ENCODE measurements around the gene RBM47. TPM values are rescaled to one million over a fixed set of nuclear protein-coding genes. Genes with fewer than 3 reads are reported as not detected.

RBM47 gene
- total RNA-seq, 1 donor from 2014 or later, result 3.9 TPM

GRCh38 chr4:40502220-40502619 lies 127.4 kb downstream of the RBM47 start:
- intact Hi-C loops (cut with micrococcal nuclease), result no loop called here

- intact Hi-C loops (cut with micrococcal nuclease), result no loop called here
Observed at GRCh38 chr4:40500781-40501180, 128.9 kb downstream of the RBM47 start.

DNA sequence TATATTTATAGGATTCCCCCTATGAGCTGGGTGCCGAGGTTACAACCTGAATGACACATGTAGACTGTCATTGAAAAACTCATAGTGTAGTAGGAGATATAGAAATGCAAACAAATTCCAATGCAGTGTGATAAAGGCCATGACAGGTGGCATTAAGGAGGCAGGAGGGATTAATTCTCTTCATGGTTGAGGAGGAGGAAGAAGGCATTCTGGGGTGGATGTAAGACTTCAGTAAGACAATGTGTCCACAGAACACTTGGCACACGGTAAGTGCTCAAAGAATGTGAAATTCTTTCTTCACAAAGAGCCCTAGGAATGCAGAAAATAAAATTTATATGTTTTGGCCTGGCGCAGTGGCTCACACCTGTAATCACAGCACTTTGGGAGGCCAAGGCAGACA lies 136.5 kb downstream of the RBM47 start:
- intact Hi-C loops (cut with micrococcal nuclease), result no loop called here

DNA sequence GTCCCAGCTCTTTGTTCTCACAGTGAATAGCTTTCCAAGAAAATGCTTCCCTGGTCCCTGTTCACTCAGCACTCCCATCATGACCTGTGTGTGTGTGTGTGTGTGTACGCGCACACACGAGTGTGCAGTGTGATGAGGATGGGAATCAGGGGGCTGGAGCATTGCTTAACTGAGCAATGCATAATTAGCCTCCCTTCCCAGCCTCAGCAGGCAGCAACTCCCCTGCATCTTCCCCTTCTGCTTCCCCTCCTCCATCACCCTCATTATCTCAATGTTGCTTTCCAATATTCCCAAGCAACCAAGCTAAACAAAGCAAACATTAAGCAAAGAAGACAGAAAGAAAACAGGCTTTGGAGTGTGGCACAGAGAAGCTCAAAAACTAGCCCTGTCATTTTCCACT lies 137.0 kb downstream of the RBM47 start:
- intact Hi-C loops (cut with micrococcal nuclease), result no loop called here

- intact Hi-C loops (cut with micrococcal nuclease), result no loop called here
Observed at GRCh38 chr4:40490481-40490880, 139.2 kb downstream of the RBM47 start.

GRCh38 chr4:40489961-40490360 lies 139.7 kb downstream of the RBM47 start:
- intact Hi-C loops (cut with micrococcal nuclease), result no loop called here

DNA sequence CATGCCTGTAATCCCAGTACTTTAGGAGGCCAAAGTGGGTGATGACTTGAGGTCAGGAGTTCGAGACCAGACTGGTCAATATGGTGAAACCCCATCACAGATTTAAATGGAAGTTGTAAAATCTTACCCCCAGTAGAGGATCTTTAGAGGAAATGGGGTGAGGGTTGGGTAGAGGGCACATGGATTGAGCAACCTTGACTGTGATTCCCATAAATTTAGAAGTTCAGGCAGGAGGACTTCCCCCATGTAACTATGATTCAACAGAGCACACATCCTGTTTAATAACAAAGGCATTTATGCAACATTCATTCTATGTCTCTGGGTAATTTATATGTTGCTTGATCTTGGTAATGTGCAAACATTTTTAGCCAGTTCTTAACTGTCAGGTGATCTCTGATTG lies 143.1 kb downstream of the RBM47 start:
- intact Hi-C loops (cut with micrococcal nuclease), result no loop called here

- intact Hi-C loops (cut with micrococcal nuclease), result no loop called here
Observed at GRCh38 chr4:40484346-40485090, 145.1 kb downstream of the RBM47 start.

DNA sequence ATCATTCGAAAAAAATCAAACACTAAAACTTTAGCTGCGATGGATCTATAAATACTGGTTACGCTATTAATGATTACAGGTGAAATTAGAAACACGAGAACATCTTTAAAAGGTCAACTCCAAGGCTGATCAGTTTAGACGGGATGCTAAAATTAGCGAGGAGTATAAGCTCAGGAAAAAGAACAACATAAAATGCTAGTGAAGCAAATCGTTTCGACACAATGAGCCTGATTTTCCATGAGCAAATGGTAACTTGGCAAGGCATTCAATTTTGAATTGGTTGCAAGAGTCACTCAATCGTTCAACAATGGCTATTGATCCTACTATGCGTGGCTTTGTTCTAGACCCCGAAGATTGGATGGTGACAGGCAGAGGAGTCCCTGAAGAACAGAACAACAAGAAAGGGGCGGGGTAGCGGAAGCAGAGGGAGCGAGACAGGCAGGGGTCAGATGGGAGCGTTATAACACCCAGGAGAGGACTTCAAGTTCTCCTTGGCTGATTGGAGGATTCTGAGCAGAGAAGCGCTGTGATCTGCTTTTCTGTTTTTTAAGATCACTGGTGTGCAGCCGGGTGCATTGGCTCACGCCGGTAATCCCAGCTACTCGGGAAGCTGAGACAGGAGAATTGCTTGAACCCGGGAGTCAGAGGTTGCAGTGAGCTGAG lies 146.5 kb downstream of the RBM47 start:
- intact Hi-C loops (cut with micrococcal nuclease), result no loop called here

DNA sequence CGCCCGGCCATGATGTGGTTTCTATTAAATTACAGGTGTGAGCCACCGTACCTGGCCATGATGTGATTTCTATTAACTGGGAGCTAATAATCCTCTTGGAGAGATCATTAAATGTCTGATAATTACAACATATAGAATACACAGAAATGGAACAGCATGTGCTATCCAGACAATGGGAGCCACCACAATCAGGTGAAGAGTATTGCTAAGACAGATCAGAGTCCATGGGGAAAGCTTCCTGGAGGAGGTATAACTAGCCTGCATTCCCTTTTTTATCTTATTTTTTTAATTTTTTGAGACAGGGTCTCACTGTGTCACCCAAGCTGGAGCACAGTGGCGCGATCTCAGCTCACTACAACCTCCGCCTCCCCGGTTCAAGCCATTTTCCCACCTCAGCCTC lies 147.7 kb downstream of the RBM47 start:
- intact Hi-C loops (cut with micrococcal nuclease), result no loop called here

DNA sequence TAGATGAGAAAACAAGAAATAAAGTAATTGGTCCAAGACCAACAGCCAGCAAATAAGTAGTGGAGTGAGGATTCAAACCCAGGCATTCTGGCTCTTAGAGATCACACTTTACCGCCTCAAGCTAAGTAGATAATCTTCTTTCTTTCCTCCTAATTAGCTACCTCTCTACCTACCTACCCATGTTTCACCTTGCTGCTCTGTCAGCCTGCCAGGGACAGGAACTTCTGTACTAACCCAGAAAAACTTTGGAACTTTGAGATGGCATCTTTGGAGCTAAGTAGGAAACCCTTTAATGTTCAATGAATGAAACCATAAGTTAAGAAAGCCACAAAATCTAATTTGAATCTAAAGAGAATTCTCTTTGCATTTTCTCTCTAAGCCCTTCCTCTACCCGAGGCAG lies 149.4 kb downstream of the RBM47 start:
- intact Hi-C loops (cut with micrococcal nuclease), result no loop called here

- intact Hi-C loops (cut with micrococcal nuclease), result no loop called here
Observed at GRCh38 chr4:40479378-40479777, 150.3 kb downstream of the RBM47 start.

DNA sequence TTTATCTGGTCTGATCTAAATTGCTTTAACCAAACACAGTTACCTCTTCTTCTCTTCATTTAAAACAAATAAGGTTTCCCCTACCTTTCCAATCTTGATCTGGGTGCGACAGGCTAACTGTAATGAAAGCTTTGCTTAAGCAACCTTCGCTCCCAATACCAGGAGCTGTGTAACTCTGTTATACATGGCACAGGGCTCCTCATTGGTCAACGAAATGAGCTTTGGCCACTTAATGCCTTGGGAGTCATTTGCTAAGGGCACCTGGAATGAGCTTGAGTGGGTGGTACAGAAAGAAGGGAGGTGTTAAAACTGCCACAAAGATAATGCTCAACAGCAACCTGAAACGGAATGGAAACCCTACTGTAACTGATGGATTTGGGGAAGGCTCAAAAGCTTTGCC lies 154.1 kb downstream of the RBM47 start:
- intact Hi-C loops (cut with micrococcal nuclease), result no loop called here

DNA sequence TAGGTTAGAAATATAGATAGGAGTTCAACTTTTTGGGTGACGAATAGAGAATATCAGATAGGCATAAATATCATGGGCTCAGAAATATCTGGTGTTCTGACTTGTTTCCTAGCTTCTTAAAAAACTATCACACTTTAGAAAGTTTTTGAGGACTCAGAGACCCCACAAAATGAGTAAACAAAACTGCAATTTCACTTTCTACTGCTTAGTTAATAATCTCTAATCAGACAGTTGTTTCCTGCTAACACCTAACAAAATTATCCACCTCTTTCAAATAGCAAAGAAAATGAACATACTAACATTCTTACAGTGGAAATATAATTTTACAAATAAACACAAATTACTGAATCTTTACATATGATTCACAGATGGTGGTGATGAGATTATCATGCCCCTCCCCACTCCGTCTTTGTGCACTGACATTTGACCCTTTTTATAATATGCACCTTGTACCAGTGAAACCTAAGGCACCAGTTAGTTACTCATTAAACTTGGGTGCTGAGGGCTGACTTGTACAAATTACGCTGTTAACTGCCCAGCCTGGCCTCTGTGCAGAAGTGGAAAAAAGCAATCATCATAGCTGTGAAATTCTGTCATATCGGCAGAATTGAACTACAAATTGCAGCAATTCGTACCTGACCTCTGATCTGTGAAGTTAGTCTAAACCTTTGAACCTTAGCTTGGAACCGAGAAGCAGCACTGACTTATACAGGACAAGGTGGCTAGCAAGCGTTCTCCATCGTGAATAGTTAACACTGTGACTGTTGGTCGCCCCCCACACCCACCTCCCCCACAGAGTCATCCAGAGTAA lies 155.9 kb downstream of the RBM47 start:
- intact Hi-C loops (cut with micrococcal nuclease), result no loop called here

- intact Hi-C loops (cut with micrococcal nuclease), result no loop called here
Observed at GRCh38 chr4:40471923-40472322, 157.7 kb downstream of the RBM47 start.

- intact Hi-C loops (cut with micrococcal nuclease), result no loop called here
Observed at GRCh38 chr4:40466789-40467188, 162.9 kb downstream of the RBM47 start.

- intact Hi-C loops (cut with micrococcal nuclease), result no loop called here
Observed at GRCh38 chr4:40462326-40462725, 167.3 kb downstream of the RBM47 start.

DNA sequence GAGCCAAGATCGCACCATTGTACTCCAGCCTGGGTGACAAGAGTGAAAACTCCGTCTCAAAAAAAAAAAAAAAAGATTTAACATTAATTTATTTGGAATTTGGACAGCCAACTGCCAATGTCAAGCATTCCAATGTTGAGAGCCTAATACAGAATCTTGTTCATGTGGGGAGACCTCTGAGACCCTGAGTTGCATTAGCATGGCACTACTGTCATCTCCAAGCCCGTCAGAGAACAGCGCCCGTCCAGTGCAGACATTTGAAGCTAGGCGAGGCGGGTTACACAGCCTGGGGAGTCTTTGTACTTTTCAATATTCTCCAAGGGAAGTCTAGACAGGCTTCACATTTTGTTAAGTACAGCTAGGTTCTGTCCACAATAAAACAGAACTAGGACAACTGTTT lies 167.8 kb downstream of the RBM47 start:
- intact Hi-C loops (cut with micrococcal nuclease), result no loop called here

DNA sequence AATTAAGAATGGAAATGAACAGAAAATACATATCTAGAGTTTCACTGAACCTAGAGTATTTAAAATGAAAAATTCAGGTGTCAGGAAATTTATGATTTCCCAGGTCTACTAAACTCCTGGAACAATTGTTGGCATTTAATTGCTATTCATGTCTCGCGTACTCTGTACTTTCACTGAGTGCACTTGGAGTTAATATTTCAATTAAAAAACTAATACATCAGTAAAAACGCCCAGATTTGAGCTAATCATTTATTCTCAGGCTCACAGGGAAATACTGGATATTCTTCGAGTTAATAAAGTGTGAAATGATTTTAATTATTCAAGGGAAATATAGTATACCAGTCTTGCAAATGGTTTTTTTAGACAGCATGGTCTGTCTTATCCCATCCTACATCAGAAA lies 168.6 kb downstream of the RBM47 start:
- intact Hi-C loops (cut with micrococcal nuclease), result no loop called here

DNA sequence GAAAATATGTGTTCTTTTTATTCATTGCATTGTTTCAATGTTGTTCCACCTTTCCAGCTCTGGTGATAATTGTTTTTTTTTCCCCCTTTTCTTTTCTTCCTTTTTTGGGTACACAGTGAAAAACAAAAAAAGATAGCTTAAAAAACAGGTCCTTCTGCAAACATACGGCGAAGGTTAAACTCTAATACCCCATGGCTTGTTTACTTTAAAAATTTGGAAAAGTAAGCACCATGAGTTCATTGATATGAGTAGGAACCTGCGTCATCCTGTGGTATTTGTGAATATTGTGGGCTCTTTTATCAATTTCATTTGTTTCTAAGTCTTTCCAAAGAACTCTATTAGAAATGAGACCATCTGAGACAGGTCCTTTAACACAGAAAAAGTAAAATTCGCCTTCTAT lies 171.0 kb downstream of the RBM47 start:
- intact Hi-C loops (cut with micrococcal nuclease), result loop anchor here (5.0 kb wide), 1 partner anchor 264 kb away; no protein-coding TSS in a partner anchor

- intact Hi-C loops (cut with micrococcal nuclease), result loop anchor here (5.0 kb wide), 1 partner anchor 264 kb away; no protein-coding TSS in a partner anchor
Observed at GRCh38 chr4:40458109-40458508, 171.6 kb downstream of the RBM47 start.

DNA sequence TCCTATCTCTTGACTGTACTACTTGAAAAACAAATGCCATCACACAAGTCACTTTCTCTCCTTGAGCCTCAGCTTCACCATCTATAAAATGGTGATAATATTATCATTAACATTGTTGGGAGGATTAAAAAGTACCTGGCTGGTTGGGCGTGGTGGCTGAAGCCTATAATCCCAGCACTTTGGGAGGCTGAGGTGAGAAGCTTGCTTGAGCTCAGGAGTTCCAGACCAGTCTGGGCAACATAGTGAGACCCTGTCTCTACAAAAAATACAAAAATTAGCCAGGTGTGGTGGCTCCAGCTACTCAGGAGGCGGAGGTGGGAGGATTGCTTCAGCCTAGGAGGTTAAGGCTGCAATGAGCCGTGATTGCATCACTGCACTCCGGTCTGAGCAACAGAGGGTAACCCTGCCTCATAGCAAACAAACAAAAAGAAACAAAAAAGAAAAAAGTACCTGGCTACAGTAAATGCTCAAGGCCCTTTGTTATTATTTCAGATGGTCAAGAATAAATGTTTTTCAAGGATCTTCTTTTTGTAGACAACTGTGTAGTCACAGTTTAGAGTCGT lies 174.2 kb downstream of the RBM47 start:
- intact Hi-C loops (cut with micrococcal nuclease), result loop anchor here (5.0 kb wide), 1 partner anchor 267 kb away; no protein-coding TSS in a partner anchor

Data from T-helper 2 cell treated with Interferon-gamma antibody and Interleukin-4, amounts not matched to agents 100 ng/mL and 5 ng/mL, for 36 hours (primary cell).